NCI-H146 treated with DMSO at 0.1 percent for 48 hours (cell line): ENCODE results near the gene WFS1.

ENCODE experiments used
- DNase-seq: peaks from one replicate; lab custom pipeline; 2025; ENCODE audit not compliant: unreplicated experiment; lab: John Stamatoyannopoulos, UW

Gene WFS1

DNA sequence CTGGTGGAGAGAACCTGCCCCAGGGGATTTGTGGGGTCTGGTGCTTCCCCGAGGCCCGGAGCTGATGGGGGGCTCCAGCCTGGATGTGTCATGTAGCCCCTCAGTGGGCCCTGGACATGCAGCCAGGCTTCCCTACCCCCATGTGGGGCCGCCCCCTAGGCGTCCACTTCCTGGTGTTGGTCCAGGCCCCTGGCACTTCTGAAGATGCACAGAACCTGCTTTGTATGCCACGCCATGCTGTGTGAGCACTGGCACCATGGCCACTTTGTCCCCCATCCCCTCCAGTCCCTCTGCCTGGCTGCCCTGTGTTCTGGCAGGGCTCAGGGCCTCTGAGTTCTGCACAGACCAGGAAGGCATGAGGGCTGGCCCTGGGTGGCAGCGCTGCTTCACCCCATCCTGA lies 29.2 kb downstream of the WFS1 start:
- no peak for DNase-seq

DNA sequence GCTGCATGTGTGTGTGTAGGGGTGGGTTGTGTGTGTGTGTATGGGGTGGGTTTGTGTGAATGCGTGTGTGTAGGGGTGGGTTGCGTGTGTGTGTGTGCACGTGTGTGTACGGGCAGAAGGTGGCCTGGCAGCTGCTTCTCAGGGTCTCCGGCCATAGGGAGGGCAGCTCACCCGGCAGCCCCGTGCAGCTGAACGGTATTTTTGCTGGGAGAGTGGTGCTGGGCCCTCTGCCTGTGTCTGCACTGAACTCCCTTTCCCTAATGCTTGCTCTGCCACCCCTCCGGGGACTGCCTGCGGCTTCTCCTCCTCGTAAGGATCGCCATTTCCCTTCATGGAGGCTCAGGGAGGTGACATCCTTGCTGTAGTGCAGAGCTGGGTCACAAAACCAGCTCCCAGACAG lies 30.2 kb downstream of the WFS1 start:
- DNase-seq, result no peak

DNA sequence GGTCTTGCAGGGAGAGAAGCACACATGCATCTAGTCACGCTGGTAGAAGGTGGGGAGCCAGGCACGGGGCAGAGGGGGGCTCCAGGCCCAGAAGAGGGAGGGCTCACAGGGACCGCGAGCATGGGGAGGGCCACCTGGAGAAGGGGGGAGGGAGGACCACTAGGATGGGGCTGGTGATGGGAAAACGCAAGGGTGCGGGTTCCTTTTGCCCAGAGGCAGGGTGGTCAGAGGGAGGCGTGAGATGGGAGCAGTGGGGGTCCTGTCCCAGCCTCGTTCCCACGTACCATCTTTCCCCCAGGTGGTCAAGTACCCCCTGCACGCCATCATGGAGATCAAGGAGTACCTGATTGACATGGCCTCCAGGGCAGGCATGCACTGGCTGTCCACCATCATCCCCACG lies 30.7 kb downstream of the WFS1 start:
- DNase-seq, result no peak

DNA sequence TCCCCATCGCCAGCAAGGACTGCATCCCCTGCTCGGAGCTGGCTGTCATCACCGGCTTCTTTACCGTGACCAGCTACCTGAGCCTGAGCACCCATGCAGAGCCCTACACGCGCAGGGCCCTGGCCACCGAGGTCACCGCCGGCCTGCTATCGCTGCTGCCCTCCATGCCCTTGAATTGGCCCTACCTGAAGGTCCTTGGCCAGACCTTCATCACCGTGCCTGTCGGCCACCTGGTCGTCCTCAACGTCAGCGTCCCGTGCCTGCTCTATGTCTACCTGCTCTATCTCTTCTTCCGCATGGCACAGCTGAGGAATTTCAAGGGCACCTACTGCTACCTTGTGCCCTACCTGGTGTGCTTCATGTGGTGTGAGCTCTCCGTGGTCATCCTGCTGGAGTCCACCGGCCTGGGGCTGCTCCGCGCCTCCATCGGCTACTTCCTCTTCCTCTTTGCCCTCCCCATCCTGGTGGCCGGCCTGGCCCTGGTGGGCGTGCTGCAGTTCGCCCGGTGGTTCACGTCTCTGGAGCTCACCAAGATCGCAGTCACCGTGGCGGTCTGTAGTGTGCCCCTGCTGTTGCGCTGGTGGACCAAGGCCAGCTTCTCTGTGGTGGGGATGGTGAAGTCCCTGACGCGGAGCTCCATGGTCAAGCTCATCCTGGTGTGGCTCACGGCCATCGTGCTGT lies 31.5 kb downstream of the WFS1 start:
- no peak for DNase-seq

DNA sequence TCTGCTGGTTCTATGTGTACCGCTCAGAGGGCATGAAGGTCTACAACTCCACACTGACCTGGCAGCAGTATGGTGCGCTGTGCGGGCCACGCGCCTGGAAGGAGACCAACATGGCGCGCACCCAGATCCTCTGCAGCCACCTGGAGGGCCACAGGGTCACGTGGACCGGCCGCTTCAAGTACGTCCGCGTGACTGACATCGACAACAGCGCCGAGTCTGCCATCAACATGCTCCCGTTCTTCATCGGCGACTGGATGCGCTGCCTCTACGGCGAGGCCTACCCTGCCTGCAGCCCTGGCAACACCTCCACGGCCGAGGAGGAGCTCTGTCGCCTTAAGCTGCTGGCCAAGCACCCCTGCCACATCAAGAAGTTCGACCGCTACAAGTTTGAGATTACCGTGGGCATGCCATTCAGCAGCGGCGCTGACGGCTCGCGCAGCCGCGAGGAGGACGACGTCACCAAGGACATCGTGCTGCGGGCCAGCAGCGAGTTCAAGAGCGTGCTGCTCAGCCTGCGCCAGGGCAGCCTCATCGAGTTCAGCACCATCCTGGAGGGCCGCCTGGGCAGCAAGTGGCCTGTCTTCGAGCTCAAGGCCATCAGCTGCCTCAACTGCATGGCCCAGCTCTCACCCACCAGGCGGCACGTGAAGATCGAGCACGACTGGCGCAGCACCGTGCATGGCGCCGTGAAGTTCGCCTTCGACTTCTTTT lies 32.2 kb downstream of the WFS1 start:
- no peak for DNase-seq

DNA sequence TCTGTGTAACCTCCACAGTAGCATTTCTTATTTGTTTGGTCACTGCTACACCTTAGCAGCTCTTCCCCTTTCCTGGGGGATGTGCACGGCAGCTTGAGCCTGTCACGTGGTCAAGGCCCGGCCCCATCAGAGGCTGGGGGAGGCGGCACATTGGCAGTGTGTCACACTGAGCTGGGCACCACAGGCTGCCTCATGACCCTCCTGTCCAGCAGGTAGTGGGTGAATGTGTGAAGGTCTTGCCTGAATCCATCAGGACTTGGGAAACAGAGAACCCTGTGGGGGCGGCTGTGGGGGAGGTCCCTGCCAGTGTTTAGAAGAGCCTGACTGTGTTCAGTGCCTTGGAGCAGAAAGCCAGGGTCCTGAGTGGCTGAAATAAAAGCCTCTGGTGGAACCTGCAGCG lies 33.2 kb downstream of the WFS1 start:
- no peak for DNase-seq

DNA sequence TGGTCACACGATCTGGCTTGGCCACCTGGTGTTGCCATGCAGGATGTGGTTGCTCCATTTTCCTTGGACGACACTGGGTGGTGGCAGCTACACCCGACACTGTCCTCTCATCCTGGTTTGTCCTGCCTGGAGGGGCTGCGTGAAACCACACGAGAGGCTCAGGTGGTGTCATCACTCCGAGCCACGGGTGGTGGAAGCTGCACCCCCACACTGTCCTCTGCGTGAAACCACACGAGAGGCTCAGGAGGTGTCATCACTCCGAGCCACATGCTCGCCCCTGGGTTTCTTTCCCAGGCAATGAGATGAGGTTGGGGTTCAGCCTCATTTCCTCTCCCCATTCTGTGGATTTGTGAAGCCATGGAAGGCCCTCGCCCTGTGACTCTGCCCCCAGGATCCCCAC lies 34.3 kb downstream of the WFS1 start:
- DNase-seq, result no peak

DNA sequence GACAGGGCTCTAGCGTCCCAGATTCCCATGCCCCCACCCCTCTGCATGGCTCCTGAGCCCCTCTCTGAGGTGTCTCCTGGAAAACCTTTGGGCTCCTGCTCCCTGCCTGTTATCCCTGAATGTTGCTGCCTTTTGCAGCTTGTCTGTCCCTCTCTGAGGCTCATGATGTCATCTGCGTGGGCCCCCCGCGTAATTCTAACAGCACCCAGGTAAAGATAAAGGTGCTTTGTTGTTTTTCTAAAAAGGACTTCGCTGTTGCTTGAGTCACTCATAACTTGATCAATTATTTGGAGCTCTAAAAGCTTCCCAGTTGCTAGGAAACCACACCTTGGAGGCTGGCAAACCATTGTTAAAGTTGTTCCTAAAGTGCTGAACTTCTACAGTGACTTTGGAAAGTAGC lies 36.6 kb downstream of the WFS1 start:
- no peak for DNase-seq

DNA sequence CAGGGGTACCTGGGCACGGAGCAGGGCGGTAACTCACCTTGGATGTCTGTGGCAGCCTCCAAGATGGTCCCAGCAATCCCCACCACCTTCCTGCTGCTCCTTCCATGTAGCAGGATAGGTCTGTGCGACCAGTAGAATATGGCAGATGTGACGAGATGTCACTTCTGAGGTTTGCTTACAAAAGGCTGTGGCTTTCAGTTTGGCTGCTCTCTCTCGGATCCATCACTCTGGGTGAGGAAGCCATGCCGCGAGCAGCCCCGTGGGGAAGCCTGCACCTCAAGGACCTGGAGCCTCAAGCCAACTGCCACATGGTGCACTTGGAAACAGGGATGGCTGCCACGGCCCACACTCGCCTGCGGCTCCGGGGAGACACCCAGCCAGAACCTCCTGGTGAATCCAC lies 37.6 kb downstream of the WFS1 start:
- no peak for DNase-seq

DNA sequence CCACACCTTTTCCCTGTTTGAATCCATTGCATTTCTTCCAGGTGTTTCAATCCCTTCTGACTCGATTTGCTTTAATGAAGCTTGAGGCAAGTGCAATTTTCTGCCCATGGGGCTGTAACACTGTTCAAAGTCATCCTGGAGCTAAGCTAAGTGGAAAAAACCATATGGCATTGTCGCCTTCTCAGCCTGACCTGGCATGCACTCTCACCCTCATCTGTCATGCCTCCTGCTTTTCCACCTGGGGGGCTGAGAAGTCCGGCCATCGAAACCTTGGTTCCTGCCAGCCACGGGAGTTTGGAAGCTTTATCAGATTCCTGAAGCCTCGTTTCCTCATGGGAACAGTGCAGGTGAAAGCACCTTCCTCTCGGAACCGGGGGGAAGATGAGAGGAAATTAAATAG lies 38.2 kb downstream of the WFS1 start:
- no peak for DNase-seq

DNA sequence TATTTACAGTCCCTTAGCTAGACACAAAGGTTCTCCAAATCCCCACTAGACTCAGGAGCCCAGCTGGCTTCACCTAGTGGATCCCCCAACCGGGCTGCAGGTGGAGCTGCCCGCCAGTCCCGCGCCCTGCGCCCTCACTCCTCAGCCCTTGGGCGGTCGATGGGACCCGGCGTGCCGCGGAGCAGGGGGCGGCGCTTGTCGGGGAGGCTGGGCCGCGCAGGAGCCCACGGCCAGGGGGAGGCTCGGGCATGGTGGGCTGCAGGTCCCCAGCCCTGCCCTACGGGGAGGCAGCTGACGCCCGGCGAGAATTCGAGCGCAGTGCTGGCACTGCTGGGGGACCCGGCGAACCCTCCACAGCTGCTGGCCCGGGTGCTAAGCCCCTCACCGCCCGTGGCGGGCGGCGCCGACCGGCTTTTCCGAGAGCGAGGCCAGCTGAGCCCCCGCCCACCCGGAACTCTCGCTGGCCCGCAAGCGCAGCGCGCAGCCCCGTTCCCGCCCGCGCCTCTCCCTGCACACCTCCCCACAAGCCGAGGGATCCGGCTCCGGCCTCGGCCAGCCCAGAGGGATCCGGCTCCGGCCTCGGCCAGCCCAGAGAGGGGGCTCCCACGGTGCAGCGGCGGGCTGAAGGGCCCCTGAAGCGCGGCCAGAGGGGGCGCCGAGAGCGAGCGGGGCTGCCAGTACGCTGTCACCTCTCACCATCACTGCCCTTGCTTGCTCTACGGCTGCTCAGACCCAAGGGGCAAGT lies 39.4 kb downstream of the WFS1 start:
- DNase-seq, result peak; percentile 46

DNA sequence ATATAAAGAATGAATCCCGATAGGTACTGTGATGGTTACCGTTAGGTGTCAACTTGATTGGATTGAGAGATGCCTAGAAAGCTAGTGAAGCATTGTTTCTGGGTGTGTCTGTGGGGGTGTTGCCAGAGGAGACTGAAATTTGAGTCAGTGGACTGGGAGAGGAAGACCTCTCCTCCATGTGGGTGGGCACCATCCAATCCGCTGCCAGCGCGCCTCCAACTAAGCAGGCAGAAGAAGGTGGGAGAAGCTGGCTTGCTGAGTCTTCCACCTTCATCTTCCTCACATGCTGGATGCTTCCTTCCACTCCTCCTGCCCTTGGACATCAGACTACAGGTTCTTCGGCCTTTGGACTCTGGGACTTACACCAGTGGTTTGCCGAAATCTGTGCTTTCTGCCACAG lies 40.1 kb downstream of the WFS1 start:
- no peak for DNase-seq

DNA sequence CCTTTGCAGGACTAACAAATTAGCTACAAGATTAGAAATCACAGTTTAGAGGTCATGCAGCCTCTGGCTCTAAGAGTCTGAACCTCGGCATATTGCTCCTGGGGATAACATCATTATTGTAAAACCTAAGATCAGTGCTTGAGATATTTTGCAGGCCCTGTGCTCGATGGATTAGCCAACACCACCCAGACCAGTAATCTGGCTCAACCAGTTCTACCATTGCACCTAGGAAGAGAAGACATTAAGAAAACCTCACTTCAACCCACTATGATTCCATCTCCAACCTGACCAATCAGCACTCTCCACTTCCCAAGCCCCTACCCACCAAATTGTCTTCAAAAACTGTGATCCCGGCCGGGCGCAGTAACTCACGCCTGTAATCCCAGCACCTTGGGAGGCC lies 43.6 kb downstream of the WFS1 start:
- no peak for DNase-seq

DNA sequence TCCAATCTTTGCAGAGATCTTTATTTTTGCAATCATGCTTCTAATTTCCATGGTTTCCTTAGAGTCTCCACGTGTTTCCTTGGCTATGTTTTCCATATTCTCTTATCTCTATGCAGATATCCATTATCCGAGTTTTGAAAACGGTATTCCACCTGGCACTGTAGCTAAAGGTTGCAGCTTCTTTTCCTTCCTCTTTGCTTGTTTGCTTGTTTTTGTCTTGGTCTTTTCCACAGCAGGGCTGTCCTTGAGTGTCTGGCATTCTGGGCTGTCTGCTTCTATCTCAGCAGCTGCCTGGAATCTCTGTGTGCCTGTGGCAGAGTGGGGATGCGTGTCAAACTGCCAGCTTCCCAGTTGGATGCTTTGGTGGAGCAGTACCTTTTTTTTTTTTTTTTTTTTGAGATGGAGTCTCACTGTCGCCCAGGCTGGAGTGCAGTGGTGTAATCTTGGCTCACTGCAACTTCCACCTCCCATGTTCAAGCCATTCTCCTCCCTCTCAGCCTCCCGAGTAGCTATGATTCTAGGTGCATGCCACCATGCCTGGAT lies 46.9 kb downstream of the WFS1 start:
- DNase-seq, result no peak

DNA sequence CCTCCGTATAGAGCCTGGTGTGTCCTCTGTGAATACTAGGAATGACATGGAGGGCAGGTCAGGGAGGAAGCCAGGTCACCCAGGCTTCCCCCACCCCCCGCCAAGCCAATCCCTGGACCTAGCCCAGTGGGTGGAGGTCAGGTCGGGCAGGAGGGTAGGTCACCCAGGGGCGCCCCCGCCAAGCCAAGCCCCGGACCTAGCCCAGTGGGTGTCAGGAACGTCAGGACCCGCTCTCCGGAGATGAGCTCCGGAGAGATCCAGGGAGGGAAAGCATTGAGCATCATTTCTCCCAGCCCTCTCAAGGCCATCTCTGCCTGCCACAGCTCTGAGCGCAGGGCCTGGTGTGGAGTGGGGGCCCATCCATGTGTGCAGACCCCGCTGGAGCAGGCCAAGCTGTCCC lies 48.6 kb downstream of the WFS1 start:
- DNase-seq, result no peak

DNA sequence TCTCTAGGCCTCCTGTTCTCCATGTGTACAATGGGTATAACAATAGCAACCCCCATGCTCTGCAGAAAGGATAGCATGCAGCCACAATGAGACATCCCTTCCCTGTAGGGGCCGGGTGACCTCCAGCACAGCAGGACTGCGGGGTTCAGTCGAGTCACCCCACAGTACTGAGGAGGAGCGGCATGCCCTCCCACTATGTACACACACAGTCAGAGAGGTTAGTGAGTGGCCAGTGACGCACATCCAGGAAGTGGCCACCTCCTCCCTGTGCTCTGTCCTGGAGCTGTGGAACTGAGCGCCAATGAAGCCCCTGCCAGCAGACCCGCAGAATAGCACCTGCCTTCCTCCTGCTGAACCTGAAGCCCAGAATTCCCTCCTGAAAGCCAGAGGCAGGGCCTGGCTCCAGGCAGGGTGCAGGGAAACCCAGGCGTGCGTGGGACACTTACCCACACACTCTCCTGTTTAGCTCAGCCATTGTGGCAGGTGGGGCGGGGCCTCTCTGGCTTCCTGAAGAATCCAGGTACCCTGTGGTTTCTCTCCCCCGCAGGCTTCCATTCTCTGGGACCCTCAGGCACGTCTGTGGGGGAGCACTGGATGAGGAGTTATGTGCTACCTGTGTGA lies 50.0 kb downstream of the WFS1 start:
- DNase-seq, result no peak

DNA sequence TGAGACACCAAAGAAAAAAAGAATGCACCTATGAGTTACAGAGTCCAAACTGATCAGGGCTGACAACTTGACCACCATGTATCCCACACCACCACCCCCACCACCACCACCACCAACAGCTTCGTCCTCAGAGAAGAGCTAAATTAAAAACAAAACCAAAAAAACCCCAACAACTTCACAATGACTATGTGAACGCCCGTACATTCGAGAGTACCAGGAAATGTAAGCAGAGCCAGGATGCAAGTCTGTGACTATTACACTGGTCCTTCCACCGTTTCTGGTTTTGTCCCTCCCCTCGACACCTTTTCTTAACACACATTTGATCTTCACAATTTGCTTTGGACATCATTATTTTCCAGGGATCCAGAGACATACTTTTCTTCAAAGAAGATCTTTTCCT lies 51.0 kb downstream of the WFS1 start:
- no peak for DNase-seq

DNA sequence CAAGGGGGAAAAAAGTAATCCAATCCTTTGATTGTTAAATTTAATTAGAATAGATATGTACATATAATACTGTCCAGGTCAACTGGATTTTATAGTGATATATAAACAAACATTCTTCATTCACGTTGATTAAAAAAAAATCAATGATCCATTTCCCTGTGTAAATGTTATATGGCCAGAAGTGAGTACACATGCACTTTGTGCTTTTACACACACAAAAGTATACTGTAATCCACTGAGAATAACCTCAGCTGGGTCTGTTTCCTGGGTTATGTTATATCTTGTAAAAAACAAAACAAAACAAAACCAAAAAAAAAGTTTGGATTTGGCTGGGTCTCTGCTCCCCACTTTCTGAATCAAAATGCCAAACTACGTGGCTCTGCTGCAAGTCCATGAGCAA lies 51.7 kb downstream of the WFS1 start:
- DNase-seq, result no peak

DNA sequence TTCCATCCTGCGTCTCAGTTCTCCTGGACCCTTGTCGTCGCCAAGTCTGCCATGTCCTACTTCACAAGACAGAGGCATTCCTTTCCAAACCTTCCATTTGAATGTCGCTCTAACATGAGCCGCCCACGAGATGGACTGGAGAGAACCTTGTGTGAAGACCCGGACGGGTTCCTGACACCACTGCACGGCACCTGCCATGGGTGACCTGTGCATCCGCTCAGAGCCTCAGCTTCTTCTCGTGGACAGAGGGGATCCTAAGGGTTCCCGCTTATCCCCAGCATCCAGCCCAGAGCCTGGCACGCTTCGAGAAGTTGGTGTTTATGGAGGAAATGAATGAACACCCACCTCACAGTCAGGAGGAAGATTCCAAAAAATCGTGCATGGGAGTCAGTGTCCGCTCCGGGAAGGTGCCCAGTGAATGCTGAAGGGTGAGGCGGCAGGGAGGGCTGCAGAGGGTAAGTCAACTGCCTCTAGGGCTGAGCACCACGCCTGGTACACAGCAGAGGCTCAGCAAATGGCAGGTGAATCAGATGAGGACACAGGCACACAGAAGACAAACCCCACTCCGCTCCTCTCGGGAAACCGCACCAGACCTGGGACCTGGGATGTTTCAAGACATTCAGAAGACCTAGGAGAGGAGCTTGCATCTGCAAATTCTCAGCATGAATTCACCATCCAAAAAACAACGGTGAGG lies 52.6 kb downstream of the WFS1 start:
- DNase-seq, result no peak

DNA sequence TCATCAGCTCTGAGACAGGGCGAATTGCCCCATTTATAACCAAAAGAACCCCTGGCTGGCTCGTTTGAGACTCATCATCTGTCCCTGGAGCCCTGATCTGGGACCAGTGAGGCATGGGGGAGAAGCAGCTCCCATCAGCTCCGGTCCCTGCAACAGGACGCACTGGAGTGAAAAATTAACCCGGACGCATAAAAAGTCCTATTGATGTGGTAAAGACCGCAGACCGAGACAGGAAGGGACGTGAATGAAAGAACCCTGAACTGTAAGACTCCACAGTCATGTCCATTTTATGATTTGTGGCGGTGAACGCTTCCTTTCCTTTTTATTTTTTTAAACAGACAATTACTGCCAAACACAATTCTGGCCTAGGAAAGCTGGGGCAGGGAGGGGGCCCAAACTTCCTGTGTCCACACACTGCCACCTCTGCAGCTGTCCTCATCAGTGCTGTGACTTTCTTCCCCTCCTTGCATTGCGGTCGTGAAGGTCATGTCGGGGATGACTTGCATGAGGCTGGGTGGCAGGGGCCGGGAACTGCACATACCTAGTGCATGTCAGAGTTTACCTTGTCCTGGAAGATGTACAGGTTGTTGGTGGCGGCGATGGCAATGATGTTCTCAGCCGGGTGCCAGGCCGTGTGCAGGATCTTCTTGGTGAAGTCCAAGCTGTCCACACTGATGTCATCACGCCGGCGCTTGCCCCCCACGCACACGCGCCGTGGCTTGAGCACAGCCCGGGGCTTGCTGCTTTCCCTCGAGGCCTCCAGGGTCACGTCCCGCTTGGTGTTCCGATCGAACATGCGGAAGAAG lies 53.3 kb downstream of the WFS1 start:
- no peak for DNase-seq
